ENCODE measurements around the gene GPX6.

GRCh38 chr6:28489366-28490204 is 26.0 kb downstream of the GPX6 start:
- TF ChIP-seq CTCF (IDR thresholded peaks at IDR 0.05) (no peak), POLR2A (IDR thresholded peaks at IDR 0.05) (peak in 1 of 2 donors; percentile 43)

Measured in thyroid gland (tissue), 4 donors.